PC-3 (cell line): ENCODE measurements around the gene ABCC12. TPM values are rescaled to one million over a fixed set of nuclear protein-coding genes. Genes with fewer than 3 reads are reported as not detected.
"Not testable (repeated sequence)": the region's sequence is repeated elsewhere in the genome, so short reads cannot be mapped to it uniquely, and the experiment has no call there.

ENCODE experiments used
- ATAC-seq: fragments of 200-7000 bp; cut with Tn5 transposase; 2 replicates; pipeline ENCODE4 v1.9.1; 2020; ENCODE audit warnings: mild to moderate bottlenecking, moderate library complexity
- BruUV-seq: library from RNA; stranded (reverse); fragments of 400-500 nt; replicated peaks from 2 replicates; lab custom pipeline; 2021; lab: Mats Ljungman, UMichigan
- CTCF ChIA-PET: fragments of 300-600 bp; sonication (Branson Sonifier 250); formaldehyde crosslinking; loops from one replicate; lab custom pipeline; 2022; ENCODE audit warnings: antibody characterized with exemption; lab: Charles Lee
- POLR2A ChIA-PET: fragments of 300-600 bp; sonication (Branson Sonifier 250); formaldehyde crosslinking; loops from one replicate; lab custom pipeline; 2022; ENCODE audit warnings: antibody characterized with exemption; ENCODE audit not compliant: unreplicated experiment; lab: Charles Lee
- DNase-seq: peaks from one replicate; pipeline ENCODE4 v3.0.0-alpha.2; 2015
- H2AFZ ChIP-seq: fragments of 300-600 bp; sonication (generic); 2 replicates; pipeline ENCODE4 v1.6.0; 2016; ENCODE audit warnings: antibody characterized with exemption, low read length
- H3F3A ChIP-seq: fragments of 300-600 bp; sonication (generic); one replicate; pipeline ENCODE4 v1.6.0; 2017; ENCODE audit warnings: antibody characterized with exemption, low read length, control low read depth, mild to moderate bottlenecking; ENCODE audit not compliant: unreplicated experiment
- H3K27ac ChIP-seq: fragments of 300-600 bp; sonication (generic); 2 replicates; pipeline ENCODE4 v1.5.1; 2016; ENCODE audit warnings: mild to moderate bottlenecking, low read length
- H3K27me3 ChIP-seq: fragments of 300-600 bp; sonication (generic); 2 replicates; pipeline ENCODE4 v1.6.1; 2016; ENCODE audit warnings: low read length, mixed read lengths
- H3K36me3 ChIP-seq: fragments of 300-600 bp; sonication (generic); 2 replicates; pipeline ENCODE4 v1.6.1; 2016; ENCODE audit warnings: low read depth, mixed run types, low read length, mixed read lengths
- H3K4me1 ChIP-seq: fragments of 300-600 bp; sonication (generic); 2 replicates; pipeline ENCODE4 v1.5.1; 2016; ENCODE audit warnings: low read length; ENCODE audit not compliant: insufficient read depth
- H3K4me2 ChIP-seq: fragments of 300-600 bp; sonication (generic); 2 replicates; pipeline ENCODE4 v1.6.0; 2016; ENCODE audit warnings: low read length
- H3K4me3 ChIP-seq: fragments of 300-600 bp; sonication (generic); 2 replicates; pipeline ENCODE4 v1.5.1; 2016; ENCODE audit warnings: mild to moderate bottlenecking, low read length, mixed read lengths
- H3K79me2 ChIP-seq: fragments of 300-600 bp; sonication (generic); 2 replicates; pipeline ENCODE4 v1.6.1; 2017; ENCODE audit warnings: low read length, mixed read lengths
- H3K9ac ChIP-seq: fragments of 300-600 bp; sonication (generic); 2 replicates; pipeline ENCODE4 v1.6.0; 2016; ENCODE audit warnings: mild to moderate bottlenecking, low read length
- H3K9me2 ChIP-seq: fragments of 300-600 bp; sonication (generic); replicated peaks from 2 replicates; pipeline ENCODE4 v1.6.1; 2016; ENCODE audit warnings: mixed run types, low read length, mixed read lengths
- H3K9me3 ChIP-seq: fragments of 300-600 bp; sonication (generic); 2 replicates; pipeline ENCODE4 v1.6.1; 2016; ENCODE audit warnings: low read length, mixed read lengths
- H4K20me1 ChIP-seq: fragments of 300-600 bp; sonication (generic); 2 replicates; pipeline ENCODE4 v1.6.1; 2016; ENCODE audit warnings: low read length, mixed read lengths
- EZH2 ChIP-seq: fragments of 300-600 bp; sonication (generic); IDR thresholded peaks from one replicate; pipeline ENCODE4 v1.6.1; 2017; ENCODE audit warnings: antibody characterized with exemption, mild to moderate bottlenecking, low read length; ENCODE audit not compliant: unreplicated experiment
- EZH2phosphoT487 ChIP-seq: fragments of 300-600 bp; sonication (generic); IDR thresholded peaks from 2 replicates; pipeline ENCODE4 v1.6.1; 2018; ENCODE audit warnings: mild to moderate bottlenecking, antibody characterized with exemption, low read length, borderline replicate concordance
- intact Hi-C: fragments of 100-400 bp; cut with micrococcal nuclease; formaldehyde crosslinking; loops from 2 replicates; pipeline ENCODE4 v1.9.0; 2023
- total RNA-seq: library from RNA; depleted of rRNA; stranded (reverse); fragments of >200 nt; gene quantifications from 2 replicates; pipeline ENCODE4 v1.2.3, GENCODE V29; 2014
- TF ChIP-seq, protein P1 (sequence below): fragments of 300-600 bp; sonication (generic); conservative IDR thresholded peaks from 2 replicates; pipeline ENCODE4 v1.5.1; 2017; ENCODE audit warnings: antibody characterized with exemption, low read depth, mild to moderate bottlenecking, low read length

Gene ABCC12
- total RNA-seq, 1 experiment from 2014 or later: not detected

DNA sequence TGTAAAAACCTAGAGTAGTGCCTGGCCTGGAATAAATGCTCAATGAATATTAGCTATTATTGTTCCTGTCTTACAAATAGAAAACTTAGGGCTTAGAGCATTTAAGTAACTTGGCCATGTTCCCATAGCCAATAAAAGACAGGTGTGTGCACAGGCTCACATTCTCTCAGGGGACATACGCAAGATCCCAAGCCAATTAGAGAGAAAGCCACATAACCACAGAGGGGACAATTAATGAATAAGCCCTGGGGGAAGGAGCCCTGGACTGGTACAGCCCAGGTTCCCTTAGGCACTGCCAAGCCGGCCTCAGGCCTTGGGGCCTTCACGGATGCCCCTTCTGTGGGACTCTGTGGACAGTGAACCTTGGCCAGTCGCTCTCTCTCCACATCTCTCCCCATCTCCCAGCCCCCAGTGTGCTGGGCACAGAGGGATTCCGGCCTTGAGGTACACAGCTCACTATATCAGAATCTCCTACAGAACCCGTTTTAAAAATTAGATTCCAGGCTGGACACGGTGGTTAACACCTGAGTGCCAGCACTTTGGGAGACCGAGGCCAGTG is 27.3 kb upstream of the ABCC12 start:
- TF ChIP-seq EZH2: no peak
- TF ChIP-seq, protein P1, sequence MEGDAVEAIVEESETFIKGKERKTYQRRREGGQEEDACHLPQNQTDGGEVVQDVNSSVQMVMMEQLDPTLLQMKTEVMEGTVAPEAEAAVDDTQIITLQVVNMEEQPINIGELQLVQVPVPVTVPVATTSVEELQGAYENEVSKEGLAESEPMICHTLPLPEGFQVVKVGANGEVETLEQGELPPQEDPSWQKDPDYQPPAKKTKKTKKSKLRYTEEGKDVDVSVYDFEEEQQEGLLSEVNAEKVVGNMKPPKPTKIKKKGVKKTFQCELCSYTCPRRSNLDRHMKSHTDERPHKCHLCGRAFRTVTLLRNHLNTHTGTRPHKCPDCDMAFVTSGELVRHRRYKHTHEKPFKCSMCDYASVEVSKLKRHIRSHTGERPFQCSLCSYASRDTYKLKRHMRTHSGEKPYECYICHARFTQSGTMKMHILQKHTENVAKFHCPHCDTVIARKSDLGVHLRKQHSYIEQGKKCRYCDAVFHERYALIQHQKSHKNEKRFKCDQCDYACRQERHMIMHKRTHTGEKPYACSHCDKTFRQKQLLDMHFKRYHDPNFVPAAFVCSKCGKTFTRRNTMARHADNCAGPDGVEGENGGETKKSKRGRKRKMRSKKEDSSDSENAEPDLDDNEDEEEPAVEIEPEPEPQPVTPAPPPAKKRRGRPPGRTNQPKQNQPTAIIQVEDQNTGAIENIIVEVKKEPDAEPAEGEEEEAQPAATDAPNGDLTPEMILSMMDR: no peak
- TF ChIP-seq EZH2phosphoT487: no peak
- no TSS peak for BruUV-seq
- CTCF ChIA-PET: no interaction called here
- Histone ChIP-seq H3K9ac (no peak overlapping the region), H3K27me3 (no peaks in the 10 kb centered on the region), H3K4me2 (no peak overlapping the region), H3K79me2 (no peaks in the 10 kb centered on the region), H3K27ac (no peak overlapping the region), H3K4me3 (no peak overlapping the region), H3F3A (no peaks in the 10 kb centered on the region), H3K9me2 (no peaks in the 10 kb centered on the region), H3K36me3 (no peaks in the 10 kb centered on the region), H3K4me1 (no peaks in the 10 kb centered on the region), H4K20me1 (no peaks in the 10 kb centered on the region), H3K9me3 (no peaks in the 10 kb centered on the region), H2AFZ (no peak overlapping the region)
- POLR2A ChIA-PET: no interaction called here
- ATAC-seq: no peak
- intact Hi-C loops: no loop called here
- DNase-seq: no peak

DNA sequence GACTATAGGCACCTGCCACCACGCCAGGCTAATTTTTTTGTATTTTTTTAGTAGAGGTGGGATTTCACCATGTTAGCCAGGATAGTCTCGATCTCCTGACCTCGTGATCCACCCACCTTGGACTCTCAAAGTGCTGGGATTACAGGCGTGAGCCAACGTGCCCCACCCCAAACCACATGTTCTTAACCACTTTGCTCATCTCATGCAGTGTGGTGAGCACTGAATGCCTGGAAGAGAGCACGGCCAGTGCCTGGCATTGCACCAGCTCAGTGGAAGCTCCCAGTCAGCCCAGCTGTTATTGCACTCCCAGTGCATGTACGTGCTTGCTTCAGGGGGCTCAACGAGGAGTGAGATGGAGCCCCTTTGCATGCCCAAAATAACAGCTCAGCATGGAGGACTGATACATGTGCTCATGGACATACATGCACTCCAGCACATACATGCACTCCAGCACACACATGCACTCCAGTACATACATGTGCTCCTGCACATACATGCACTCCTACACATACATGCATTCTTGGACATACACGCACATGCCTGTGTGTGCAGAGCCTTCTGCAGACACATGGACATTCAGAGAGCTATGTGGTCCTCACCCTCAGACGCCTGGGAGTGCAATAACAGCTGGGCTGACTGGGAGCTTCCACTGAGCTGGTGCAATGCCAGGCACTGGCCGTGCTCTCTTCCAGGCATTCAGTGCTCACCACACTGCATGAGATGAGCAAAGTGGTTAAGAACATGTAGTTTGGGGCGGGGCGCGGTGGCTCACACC is 26.1 kb upstream of the ABCC12 start:
- DNase-seq, H3K4me1 ChIP-seq, H3K4me3 ChIP-seq, intact Hi-C loops, ATAC-seq, H3K79me2 ChIP-seq, H3F3A ChIP-seq, BruUV-seq, H3K4me2 ChIP-seq, H3K36me3 ChIP-seq, CTCF ChIA-PET, H2AFZ ChIP-seq, H3K27me3 ChIP-seq, H3K27ac ChIP-seq, H3K9me2 ChIP-seq, H3K9ac ChIP-seq, H3K9me3 ChIP-seq, H4K20me1 ChIP-seq, POLR2A ChIA-PET: not testable (repeated sequence)

DNA sequence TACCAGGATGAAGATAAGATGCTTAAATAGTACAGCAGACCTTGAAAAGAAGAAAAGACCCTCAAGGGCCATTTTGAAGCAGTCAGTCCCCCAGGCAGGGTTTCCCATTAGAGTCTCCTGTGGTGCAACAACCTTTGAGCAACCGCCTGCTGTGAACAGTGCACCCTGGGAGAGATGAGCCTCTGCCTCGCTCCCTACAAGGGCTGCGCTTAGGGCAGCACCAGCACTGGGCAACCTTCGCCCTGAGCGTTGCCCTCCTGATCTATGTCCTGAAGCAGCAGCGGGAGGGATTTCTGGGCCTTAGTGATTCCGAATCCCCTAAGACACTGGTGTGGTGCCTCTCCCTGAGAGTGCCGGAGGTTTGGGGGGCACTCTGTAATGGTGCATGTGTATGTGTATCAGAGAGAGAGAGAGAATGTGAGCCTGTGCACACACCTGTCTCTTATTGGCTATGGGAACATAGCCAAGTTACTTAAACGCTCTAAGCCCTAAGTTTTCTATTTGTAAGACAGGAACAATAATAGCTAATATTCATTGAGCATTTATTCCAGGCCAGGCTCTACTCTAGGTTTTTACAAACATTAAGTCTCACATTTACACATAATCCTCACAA is 25.2 kb upstream of the ABCC12 start:
- ATAC-seq: no peak
- intact Hi-C loops: no loop called here

More for the DNA sequence above, 25.2 kb upstream of the ABCC12 start:
- ChIA-PET CTCF (no interaction called here), POLR2A (no interaction called here)
- Histone ChIP-seq H3K9me2 (no peaks in the 10 kb centered on the region), H3F3A (no peaks in the 10 kb centered on the region), H3K36me3 (no peaks in the 10 kb centered on the region), H3K27me3 (no peaks in the 10 kb centered on the region), H3K4me2 (no peak overlapping the region), H3K4me1 (no peaks in the 10 kb centered on the region), H3K79me2 (no peaks in the 10 kb centered on the region), H3K27ac (no peak overlapping the region), H4K20me1 (no peaks in the 10 kb centered on the region), H3K4me3 (no peak overlapping the region), H3K9ac (no peak overlapping the region), H2AFZ (no peak overlapping the region), H3K9me3 (no peaks in the 10 kb centered on the region)
- no peak for DNase-seq
- TF ChIP-seq EZH2phosphoT487 (no peak), EZH2 (no peak)
- TF ChIP-seq, protein P1: no peak
- no TSS peak for BruUV-seq
